Renal cortex interstitium (tissue), 15 donors: ENCODE results near the gene ZBTB47. TPM values are rescaled to one million over a fixed set of nuclear protein-coding genes. Genes with fewer than 3 reads are reported as not detected.

Experiments
- DNase-seq, 11 donors: peaks; one replicate each; pipeline ENCODE4 v3.0.0-alpha.2; 2013; ENCODE audit warnings: low read depth in 9 of 11, low spot score in 4 of 11; ENCODE audit errors: extremely low read depth in 1 of 11
- long read RNA-seq, 16 experiments: transcript quantifications; one replicate each; lab custom pipeline, GENCODE V29; 2026
- polyA plus RNA-seq, 3 donors: library from polyadenylated mRNA; unstranded; fragments of 120-200 nt; gene quantifications; one replicate each; pipeline ENCODE4 v1.2.1, GENCODE V29; 2013; ENCODE audit not compliant: insufficient read length in 3 of 3

Gene ZBTB47
- 10 to 100 TPM; 12.5 to 18.4 (median 14.9) TPM for polyA plus RNA-seq
- long read RNA-seq, donor 1, partial matches to known transcripts: 0 of 9 reads
- long read RNA-seq, donor 1, other reads (novel, unspliced or antisense): 9 of 9 reads
- long read RNA-seq, donor 2, partial matches to known transcripts: 0 of 6 reads
- long read RNA-seq, donor 2, other reads (novel, unspliced or antisense): 6 of 6 reads
- long read RNA-seq, donor 3: 0 reads
- long read RNA-seq, donor 4: 0 reads
- long read RNA-seq, donor 5: 0 reads
- long read RNA-seq, donor 6, partial matches to known transcripts: 0 of 6 reads
- long read RNA-seq, donor 6, other reads (novel, unspliced or antisense): 6 of 6 reads
- long read RNA-seq, donor 7, partial matches to known transcripts: 0 of 6 reads
- long read RNA-seq, donor 7, other reads (novel, unspliced or antisense): 6 of 6 reads
- long read RNA-seq, donor 8, partial matches to known transcripts: 0 of 9 reads
- long read RNA-seq, donor 8, other reads (novel, unspliced or antisense): 9 of 9 reads
- long read RNA-seq, donor 9, partial matches to known transcripts: 0 of 5 reads
- long read RNA-seq, donor 9, other reads (novel, unspliced or antisense): 5 of 5 reads
- long read RNA-seq, donor 10: 0 reads
- long read RNA-seq, donor 11: 0 reads
- long read RNA-seq, donor 12: 0 reads
- long read RNA-seq, donor 13, partial matches to known transcripts: 8 of 8 reads
- long read RNA-seq, donor 13, other reads (novel, unspliced or antisense): 0 of 8 reads
- long read RNA-seq, donor 14: 0 reads
- long read RNA-seq, donor 15: 0 reads
- long read RNA-seq, donor 16, partial matches to known transcripts: 9 of 16 reads
- long read RNA-seq, donor 16, other reads (novel, unspliced or antisense): 7 of 16 reads

DNA sequence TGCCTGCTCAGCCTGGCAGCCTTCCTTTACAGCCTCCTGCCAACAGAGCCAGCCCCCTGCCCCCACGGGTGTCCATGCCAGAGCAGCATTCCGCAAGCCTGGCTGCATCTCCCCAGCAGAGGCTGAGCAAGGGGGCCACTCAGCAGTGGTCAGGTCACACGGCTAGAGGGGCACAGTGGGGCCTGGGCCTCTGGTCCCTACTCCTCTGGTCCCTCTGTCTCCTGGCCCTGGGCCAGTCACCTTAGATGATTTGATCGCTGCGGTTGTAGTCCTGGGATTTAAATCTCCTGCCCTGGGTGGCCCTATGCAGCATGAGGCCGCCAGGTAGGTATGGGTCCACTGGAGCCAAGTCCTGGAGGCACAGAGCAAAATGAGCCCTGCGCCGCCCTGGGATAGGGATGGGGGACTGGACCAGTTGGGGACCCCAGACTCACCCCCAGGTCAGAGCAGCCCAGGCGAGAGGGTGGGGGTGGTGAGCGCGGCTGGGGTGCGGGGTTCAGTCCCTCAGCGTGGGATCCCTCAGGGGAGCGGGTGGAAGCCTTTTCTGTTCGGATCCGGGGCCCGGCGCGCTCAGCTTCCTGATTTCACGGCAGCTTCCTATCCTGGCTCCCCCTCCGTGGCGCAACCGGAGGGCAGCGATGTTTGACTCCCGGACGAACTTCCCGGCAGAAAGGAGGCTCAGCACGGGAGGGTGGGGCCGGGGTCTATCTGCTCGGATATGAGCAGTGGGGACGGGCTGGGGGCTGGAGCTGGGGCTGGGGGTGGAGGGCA is at the start of gene ZBTB47:
Gene ZBTB47 (plus strand): TSS at position 138 of the 771 bp plus-strand sequence. CDS start 4,659 bp downstream, outside the sequence.
- DNase-seq: no peak

DNA sequence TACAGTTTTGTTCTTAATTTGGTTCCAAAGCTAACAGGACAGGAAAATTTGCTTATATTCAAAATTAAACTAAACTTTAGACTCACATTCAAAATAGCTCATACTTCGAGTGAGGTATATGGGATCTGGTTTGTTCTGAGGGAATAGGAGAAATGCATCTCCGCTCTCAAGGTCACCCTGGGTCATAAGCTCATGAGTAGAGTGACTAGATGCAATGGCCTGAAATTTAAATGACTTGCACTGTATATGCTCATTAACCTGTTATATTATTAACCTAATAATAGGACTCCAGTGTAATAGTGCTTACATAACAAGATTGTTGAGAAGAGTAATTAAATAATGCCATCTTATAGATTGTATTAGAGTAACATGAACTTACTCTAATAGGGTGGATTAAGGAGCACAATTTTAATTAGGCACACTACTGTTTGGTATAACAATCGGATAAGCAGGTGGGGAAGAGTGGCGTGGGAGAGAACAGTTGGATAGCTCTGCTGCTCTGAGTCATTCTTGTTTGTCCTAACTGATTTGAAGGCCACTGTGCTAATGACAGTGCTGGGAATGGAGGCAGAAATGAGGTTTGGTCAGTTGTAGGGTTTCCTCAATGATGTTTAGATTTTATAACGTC is 47.8 kb upstream of the ZBTB47 start:
- no peak for DNase-seq

DNA sequence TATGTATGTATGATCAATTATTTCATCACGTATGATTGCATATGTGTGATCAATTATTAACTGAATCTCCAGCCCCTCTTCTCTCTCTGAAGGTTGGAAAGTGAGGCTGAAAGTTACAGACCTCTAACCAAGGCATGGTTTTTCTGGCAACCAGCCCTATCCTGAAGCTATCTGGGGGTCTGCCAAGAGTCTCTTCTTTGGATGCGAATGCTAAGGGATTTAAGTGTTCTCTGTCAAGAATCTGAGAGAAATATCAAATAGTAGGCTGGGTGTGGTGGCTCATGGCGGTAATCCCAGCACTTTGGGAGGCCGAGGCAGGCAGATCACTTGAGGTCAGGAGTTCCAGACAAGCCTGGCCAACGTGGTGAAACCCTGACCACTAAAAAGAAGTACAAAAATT is 44.9 kb upstream of the ZBTB47 start:
- DNase-seq: no peak

DNA sequence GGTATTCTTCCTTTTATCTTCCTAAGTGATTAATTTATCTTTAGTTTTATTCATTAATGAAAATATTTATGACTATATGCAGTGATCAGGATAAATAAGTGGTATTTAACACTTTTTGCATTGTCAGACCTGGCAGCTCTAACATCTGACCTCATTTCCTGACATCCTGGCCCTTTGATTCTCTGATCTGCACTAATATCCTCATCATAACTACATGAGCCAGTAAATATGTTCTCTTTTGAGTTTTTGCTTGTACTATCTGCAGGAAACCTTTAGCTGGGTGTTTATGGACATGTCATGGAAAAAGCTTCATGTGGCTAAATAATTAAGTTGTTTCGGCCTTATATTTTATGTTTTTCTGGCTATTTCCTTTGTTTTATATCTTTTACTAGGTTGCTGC is 42.5 kb upstream of the ZBTB47 start:
- no peak for DNase-seq

DNA sequence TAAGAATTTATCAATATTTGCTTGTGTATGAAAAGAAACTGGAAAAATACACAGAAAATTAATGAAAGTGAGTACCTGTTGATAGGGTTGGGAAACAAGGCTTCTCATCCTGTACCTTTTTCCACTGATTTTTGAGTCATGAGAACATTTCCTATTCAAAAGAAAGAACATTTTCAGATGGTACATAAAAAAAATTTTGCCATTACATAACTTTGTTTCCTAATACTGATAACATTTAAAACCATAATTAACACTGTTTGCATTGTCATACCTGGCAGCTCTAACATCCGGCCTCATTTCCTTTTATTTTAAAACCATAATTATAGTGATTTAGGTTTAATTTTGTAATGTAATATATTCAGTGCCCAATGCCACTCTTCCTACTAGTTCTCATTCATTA is 41.3 kb upstream of the ZBTB47 start:
- DNase-seq: no peak

DNA sequence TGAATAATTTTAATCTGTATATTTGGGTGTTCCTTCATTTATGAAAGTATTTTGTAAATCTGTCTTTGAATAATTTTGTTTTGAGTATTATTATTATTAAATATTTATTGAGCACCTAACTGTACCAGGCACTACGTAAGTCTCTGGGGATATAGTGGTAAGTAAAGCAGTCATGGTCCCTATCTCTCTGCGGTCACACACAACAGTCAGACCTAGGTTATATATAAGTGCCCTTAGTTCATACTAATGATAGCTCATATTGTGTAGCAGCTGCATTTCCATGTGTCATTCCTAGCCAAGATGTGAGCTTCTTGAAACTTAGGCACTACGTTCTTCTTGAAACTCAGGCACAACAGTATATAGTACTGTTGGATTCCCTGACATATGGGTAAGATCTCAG is 40.6 kb upstream of the ZBTB47 start:
- no peak for DNase-seq

DNA sequence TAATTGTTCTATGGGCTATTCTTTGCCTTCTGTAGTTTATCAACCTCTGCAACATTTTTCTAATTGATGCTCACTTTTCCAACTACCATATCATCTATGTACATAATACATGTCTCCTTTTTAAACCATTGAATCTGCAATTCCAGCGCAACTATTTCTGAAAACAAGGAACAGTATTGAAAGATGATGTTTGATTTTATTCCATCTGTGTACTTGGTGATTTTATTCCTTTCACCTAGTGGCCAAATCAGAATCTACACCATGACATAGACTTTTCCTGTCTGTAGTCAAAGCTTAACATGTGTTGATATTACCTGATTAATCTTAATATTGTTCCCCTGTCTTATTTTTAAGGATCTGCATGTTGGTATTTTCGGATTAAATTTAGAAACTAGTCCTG is 40.0 kb upstream of the ZBTB47 start:
- DNase-seq: no peak

DNA sequence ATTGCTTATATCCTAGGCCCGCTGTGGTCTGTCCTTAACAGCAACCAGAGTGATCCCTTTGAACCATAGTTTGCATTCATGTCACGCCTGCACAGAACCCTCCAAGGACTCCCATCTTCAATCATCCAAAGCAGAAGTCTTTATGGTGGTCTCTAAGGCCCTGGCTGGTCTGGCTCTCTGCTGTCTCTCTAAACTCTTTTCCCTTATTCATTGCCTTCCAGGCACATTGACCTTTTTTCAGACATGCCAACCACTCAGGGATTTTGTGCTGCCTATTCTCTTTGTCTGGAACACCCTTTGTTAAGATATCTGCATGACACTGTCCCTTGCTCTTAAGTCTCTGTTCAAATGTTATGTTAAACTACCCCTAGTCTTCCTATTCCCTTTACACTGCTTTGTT is 21.9 kb upstream of the ZBTB47 start:
- DNase-seq: no peak

DNA sequence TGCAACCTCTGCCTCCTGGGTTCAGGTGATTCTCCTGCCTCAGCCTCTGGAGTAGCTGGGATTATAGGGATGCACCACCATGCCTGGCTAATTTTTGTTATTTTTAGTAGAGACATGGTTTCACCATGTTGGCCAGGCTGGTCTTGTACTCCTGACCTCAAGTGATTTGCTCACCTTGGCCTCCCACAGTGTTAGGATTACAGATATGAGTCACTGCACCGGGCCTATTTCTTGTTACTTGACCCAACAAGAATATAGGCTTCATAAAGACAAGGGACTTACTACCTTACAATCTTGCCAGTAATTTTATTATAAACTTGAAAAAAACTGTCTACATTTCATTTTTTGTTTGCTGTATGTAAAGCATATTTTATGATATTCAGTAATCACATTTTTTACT is 21.4 kb upstream of the ZBTB47 start:
- no peak for DNase-seq

DNA sequence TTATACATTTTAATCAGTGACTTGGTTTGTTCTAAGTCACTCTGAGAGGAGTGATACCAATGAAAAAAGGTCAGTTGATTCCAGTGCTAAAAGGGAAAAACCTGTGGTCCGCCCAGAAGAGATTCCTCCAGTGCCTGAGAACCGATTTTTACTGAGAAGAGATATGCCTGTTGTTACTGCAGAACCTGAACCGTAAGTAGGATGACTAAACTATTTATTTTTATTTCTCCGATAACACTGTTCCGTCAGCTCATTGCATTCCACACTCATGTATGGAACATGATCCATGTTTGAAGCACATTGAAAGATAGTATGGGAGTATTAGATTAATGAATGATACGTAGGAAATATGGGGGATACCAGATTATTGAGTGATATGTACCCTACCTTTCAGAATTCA is 20.0 kb upstream of the ZBTB47 start:
- DNase-seq: no peak

DNA sequence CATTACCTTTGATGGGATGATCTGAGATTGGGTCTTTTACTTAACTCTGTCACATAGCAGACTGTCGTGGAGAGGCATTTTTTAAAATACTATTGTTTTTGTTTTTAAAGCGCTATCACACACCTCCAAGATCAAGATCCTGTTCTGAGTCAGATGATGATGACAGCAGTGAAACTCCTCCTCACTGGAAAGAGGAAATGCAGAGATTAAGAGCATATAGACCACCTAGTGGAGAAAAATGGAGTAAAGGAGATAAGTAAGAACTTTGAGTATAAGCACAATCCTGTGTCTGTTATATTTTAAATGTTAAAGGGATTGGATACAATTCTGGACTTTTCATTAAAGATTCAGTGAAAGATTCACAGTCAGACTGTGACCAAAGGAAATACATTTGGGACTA is 18.4 kb upstream of the ZBTB47 start:
- DNase-seq: no peak

DNA sequence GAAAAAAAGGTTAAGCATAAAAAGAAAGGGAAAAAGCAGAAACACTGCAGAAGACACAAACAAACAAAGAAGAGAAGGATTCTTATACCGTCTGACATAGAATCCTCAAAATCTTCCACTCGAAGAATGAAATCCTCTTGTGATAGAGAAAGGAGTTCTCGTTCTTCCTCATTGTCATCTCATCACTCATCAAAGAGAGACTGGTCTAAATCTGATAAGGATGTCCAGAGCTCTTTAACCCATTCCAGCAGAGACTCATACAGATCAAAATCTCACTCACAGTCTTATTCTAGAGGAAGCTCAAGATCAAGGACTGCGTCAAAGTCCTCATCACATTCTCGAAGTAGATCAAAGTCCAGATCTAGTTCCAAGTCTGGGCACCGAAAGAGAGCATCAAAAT is 16.5 kb upstream of the ZBTB47 start:
- no peak for DNase-seq

DNA sequence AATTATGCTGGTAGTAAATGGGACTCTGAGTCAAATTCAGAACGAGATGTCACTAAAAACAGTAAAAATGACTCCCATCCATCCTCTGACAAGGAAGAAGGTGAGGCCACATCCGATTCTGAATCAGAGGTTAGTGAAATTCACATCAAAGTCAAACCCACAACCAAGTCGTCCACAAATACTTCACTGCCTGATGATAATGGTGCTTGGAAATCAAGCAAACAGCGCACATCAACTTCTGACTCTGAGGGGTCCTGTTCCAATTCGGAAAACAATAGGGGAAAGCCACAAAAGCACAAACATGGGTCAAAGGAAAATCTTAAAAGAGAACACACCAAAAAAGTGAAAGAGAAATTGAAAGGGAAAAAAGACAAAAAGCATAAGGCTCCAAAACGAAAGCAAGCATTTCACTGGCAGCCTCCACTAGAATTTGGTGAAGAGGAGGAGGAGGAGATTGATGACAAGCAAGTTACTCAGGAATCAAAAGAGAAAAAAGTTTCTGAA is 15.1 kb upstream of the ZBTB47 start:
- DNase-seq: no peak

DNA sequence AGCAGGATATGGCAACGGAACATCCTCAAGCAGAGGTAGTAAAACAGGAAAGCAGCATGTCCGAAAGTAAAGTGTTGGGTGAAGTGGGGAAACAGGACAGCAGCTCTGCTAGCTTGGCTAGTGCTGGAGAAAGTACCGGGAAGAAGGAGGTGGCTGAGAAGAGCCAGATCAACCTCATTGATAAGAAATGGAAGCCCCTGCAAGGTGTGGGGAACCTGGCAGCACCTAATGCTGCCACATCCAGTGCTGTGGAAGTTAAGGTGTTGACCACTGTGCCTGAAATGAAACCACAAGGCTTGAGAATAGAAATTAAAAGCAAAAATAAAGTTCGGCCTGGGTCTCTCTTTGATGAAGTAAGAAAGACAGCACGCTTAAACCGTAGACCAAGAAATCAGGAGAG is 14.3 kb upstream of the ZBTB47 start:
- no peak for DNase-seq

DNA sequence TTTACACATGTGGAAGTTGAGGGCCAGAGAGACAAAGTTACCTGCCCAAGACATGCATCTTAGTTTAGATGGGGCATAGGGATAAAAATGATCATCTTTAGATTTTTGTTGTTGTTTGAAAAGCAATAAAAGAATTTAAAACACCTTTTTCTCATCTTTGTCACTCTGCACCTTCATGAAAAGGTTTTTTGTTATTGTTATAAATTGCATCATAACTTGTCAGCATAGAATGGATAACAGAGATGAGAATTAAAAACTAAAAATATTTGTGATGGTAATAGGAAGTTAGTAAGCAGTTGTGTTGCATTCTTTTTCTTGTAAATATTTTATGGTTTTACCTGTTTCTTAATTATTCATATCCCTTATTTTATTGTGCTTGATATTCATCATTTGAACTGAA is 13.4 kb upstream of the ZBTB47 start:
- DNase-seq: no peak

DNA sequence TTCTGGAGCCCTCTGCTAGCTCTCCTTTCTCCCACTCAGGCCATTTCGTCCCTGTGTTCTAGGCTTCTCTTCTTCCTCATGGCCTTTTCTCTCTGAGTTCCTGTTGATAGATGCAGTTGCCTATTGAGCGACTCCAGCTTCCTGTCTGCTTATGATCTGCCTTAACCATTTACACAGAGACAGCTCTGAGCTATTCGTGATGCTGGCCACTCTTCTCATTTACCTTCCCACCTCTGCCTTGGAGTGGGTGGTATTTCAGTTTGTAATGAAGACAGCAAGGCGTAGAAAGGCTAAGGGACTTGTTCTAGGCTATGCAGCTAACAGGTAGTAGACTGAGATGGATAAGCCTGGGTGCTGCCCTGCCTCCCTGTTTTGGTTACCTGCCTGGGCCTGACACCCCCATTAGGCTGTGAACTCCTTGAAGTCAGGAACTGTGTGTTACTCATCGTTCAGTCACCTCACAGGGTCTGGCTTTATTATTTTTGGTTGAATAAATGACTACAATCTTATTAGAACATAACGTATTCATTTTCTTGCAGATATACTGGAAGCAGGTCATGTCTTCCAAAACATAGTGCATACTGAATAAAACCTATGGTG is 12.6 kb upstream of the ZBTB47 start:
- DNase-seq: no peak

DNA sequence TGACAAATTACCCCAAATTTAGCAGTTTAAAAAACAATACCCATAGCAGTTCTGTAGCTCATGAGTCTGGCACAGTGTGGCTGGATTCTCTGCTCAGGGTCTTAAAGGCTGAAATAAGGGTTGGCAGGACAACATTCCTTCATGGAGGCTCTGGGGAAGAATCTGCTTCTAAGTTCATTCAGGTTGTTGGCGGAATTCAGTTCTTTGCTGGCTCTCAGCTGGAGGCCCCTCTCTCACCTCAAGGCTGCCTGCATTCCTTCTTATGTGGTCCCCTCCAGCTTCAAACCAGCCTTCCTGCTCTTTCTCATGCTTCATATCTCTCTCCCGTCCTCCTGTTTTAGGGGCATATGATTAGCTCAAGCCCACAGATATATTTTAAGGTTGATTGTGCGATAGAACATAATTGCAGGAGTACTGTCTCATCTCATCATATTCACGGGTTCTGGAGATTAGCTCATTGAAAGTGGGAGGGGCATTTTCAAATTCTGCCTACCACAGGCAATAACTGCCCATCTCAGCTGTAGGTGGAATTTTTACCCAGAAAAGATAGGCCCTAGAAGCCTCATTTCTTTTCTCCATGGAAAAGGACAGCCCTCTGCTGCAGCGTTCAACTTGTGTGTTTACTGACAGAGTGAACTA is 5.6 kb upstream of the ZBTB47 start:
- DNase-seq: no peak

DNA sequence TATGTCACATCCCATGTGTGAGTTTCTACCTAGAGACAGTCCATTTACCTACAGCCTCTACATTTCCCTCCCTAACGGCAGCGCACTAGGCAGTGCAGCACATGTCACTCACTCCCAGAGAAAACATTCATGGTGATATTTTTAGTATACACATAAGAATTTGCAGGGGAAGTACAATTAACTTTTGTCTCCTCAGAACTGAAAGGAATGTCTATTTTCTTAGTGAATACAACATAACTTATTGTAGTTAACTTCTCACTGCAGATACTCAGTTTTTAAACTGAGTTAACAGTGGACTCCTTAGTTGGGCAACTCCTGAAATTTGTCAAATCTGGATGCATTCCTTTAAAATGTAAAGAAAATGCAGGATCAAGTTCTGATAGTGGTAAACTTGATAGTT is 4.5 kb upstream of the ZBTB47 start:
- DNase-seq: no peak
